ENCODE results near the gene GSN. TPM values are rescaled to one million over a fixed set of nuclear protein-coding genes. Genes with fewer than 3 reads are reported as not detected.
A peak's percentile ranks its signal among the peaks of the same experiment; 100 is the strongest.

Gene GSN
- total and polyA plus RNA-seq, 4 donors, result 18.8 to 402 (median 51.6) TPM

- TF ChIP-seq HNF4G (IDR thresholded peaks at IDR 0.05) (no peak), HNF4A (conservative IDR thresholded peaks at IDR 0.05) (no peak), RXRA (IDR thresholded peaks at IDR 0.05) (no peak)
Observed at GRCh38 chr9:121328876-121329681, 61.1 kb downstream of the GSN start (continued).

GRCh38 chr9:121331549-121331948 lies 63.6 kb downstream of the GSN start:
- no peaks in the 10 kb centered on the region for H3K9me3 ChIP-seq (ENCODE audit: control insufficient read depth in 4 of 4, low read length in 3 of 4)
- no peaks in the 10 kb centered on the region for H3K27me3 ChIP-seq (ENCODE audit: control insufficient read depth in 4 of 4, insufficient read depth in 4 of 4, low read length in 3 of 4)
- H3K27ac ChIP-seq (ENCODE audit: low read depth in 1 of 2, low read length in 2 of 2), result peak overlapping the region in 1 of 2 donors; percentile 36
- H3K36me3 ChIP-seq (ENCODE audit: control insufficient read depth in 4 of 4, insufficient read depth in 3 of 4, low read depth in 1 of 4, low read length in 3 of 4), result peaks cover 9 to 30% (median 14%) of the 10 kb centered on the region in 4 donors
- WGBS, result 89% methylated on average over 3 of the region's 3 CpGs
- H3K9ac ChIP-seq (ENCODE audit: low read depth in 1 of 2, low read length in 2 of 2), result no peak overlapping the region
- peaks cover 0 to 9% (median 6%) of the 10 kb centered on the region in 4 donors for H3K4me1 ChIP-seq (ENCODE audit: control insufficient read depth in 4 of 4, insufficient read depth in 4 of 4, low read length in 3 of 4)
- DNase-seq (ENCODE audit: low spot score), result no peak
- TF ChIP-seq REST (IDR thresholded peaks at IDR 0.05) (no peak), FOXA1 (IDR thresholded peaks at IDR 0.05) (no peak), RXRA (IDR thresholded peaks at IDR 0.05) (no peak)
- H3K4me3 ChIP-seq (ENCODE audit: low read depth in 1 of 3, low read length in 3 of 3), result no peak overlapping the region

- H3K4me1 ChIP-seq (ENCODE audit: control insufficient read depth in 4 of 4, insufficient read depth in 4 of 4, low read length in 3 of 4), result peaks cover 0 to 3% (median 2%) of the 10 kb centered on the region in 4 donors
- no peak for DNase-seq (ENCODE audit: low spot score)
- no peak for TF ChIP-seq EGR1 (IDR thresholded peaks at IDR 0.05; ENCODE audit: low read depth in 2 of 2)
- peak; percentile 32 to 46 for TF ChIP-seq RAD21 (IDR thresholded peaks at IDR 0.05)
- no peak for TF ChIP-seq GABPA (IDR thresholded peaks at IDR 0.05 in 1 of 2, conservative IDR thresholded peaks at IDR 0.05 in 1 of 2)
- TF ChIP-seq CTCF (IDR thresholded peaks at IDR 0.05; ENCODE audit: low read depth, low read length, missing input control), result peak; percentile 30
- WGBS, result 88% methylated on average over 14 of the region's 14 CpGs
- H3K4me3 ChIP-seq (ENCODE audit: low read depth in 1 of 3, low read length in 3 of 3), result no peak overlapping the region
- no peaks in the 10 kb centered on the region for H3K9me3 ChIP-seq (ENCODE audit: control insufficient read depth in 4 of 4, low read length in 3 of 4)
- no peak overlapping the region for H3K27ac ChIP-seq (ENCODE audit: low read depth in 1 of 2, low read length in 2 of 2)
- no peaks in the 10 kb centered on the region for H3K27me3 ChIP-seq (ENCODE audit: control insufficient read depth in 4 of 4, insufficient read depth in 4 of 4, low read length in 3 of 4)
- no peak overlapping the region for H3K9ac ChIP-seq (ENCODE audit: low read depth in 1 of 2, low read length in 2 of 2)
- H3K36me3 ChIP-seq (ENCODE audit: control insufficient read depth in 4 of 4, insufficient read depth in 3 of 4, low read depth in 1 of 4, low read length in 3 of 4), result peaks cover 9 to 30% (median 20%) of the 10 kb centered on the region in 4 donors
Observed at GRCh38 chr9:121331992-121332685, 64.2 kb downstream of the GSN start.
